Fibroblast of the aortic adventitia (primary cell): Measurements from ENCODE around the gene AKAP8. TPM values are rescaled to one million over a fixed set of nuclear protein-coding genes. Genes with fewer than 3 reads are reported as not detected.
"Not testable (repeated sequence)": the region's sequence is repeated elsewhere in the genome, so short reads cannot be mapped to it uniquely, and the experiment has no call there.

Experiments
- DNase-seq: peaks from one replicate; pipeline ENCODE4 v3.0.0-alpha.2; 2010; ENCODE audit warnings: low read depth
- H3K4me3 ChIP-seq: 2 replicates; pipeline ENCODE4 v1.5.1; 2011; ENCODE audit warnings: low read depth, mild to moderate bottlenecking, control low read depth, low read length, moderate library complexity
- total RNA-seq: library from RNA; depleted of rRNA; stranded (reverse); fragments of >200 nt; gene quantifications from 2 replicates; pipeline ENCODE4 v1.2.3, GENCODE V29; 2012; ENCODE audit warnings: low replicate concordance
- TF ChIP-seq, protein P1 (sequence below): IDR thresholded peaks from 2 replicates; pipeline ENCODE4 v1.5.1; 2011; ENCODE audit warnings: mild to moderate bottlenecking, low read length, control low read depth, inconsistent platforms; ENCODE audit not compliant: insufficient read depth

Gene AKAP8
- total RNA-seq, 1 donor = 15.5 TPM

DNA sequence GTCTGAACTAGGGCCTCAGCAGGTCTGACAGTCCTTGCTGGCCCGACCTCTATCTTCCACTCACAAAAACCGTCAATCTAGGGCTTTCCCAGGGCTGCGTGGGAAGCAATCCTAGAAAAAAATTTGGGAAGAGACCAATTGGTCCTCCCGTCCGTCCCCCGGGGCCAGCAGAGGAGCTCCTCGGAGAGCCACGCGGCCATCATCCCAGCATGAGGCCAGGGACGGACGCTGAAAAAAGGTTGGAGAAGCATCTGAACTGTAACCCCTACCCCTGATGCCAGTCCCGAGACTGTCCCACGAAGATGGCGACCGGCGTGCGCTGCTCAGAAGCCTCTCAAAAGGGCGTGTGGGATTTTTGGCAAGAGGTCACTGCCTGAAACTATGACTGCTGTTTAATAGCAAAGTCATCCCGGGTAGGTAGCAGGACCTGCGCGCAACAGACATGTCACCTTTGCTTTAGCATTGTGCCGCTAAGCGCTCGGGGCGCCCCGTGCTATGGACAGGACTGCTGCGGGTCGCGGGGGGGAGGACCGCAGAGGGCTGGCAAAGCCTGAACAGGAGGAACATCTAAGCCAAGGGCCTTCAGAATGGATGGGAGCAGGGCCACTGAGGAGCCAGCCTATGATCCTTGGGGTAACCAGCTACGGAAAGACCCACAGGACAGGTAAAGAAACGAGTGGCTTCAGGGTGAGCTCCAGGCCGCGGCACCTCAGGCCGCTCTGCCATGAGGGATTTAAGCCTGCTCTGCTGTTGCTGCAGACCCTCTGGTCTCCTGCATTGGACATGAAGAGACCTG is 10.6 kb downstream of the AKAP8 start:
- DNase-seq = no peak
- no peak overlapping the region for H3K4me3 ChIP-seq
- TF ChIP-seq, protein P1, sequence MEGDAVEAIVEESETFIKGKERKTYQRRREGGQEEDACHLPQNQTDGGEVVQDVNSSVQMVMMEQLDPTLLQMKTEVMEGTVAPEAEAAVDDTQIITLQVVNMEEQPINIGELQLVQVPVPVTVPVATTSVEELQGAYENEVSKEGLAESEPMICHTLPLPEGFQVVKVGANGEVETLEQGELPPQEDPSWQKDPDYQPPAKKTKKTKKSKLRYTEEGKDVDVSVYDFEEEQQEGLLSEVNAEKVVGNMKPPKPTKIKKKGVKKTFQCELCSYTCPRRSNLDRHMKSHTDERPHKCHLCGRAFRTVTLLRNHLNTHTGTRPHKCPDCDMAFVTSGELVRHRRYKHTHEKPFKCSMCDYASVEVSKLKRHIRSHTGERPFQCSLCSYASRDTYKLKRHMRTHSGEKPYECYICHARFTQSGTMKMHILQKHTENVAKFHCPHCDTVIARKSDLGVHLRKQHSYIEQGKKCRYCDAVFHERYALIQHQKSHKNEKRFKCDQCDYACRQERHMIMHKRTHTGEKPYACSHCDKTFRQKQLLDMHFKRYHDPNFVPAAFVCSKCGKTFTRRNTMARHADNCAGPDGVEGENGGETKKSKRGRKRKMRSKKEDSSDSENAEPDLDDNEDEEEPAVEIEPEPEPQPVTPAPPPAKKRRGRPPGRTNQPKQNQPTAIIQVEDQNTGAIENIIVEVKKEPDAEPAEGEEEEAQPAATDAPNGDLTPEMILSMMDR = no peak

DNA sequence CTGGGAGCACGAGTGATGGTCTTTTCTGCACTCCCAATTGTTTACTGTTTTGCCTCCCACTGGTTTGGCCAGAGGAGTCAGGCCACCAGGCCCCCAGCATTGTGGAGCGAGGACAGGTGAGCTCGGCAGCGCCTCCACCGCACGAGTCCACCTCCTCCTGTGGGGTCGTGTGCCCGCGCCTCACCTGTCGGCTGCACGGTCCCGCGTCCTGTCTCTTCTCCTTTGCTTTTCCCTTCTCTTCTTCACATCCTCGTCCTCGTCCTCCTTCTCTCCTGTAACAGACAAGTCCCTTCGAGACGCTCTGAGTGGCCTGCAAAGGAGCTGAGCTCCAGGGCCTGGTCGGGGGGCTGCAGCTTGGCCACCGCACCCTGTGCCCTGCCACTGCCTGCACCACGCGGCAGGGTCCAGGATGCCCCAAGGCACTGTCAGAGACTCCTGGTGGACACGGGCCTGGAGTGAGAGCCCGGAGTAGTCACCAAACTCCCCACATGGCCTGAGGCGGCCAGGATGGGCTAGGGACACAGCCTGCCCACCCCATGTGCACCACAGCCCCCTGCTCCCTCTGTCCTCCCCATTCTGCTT is 11.4 kb downstream of the AKAP8 start:
- TF ChIP-seq, protein P1 = no peak
- no peak overlapping the region for H3K4me3 ChIP-seq
- DNase-seq = no peak

- H3K4me3 ChIP-seq = no peak overlapping the region
- TF ChIP-seq, protein P1 = no peak
- no peak for DNase-seq
Observed at GRCh38 chr19:15367439-15367838, 12.1 kb downstream of the AKAP8 start.

GRCh38 chr19:15365264-15365663 is 14.3 kb downstream of the AKAP8 start:
- no peak overlapping the region for H3K4me3 ChIP-seq
- TF ChIP-seq, protein P1 = no peak
- DNase-seq = no peak

DNA sequence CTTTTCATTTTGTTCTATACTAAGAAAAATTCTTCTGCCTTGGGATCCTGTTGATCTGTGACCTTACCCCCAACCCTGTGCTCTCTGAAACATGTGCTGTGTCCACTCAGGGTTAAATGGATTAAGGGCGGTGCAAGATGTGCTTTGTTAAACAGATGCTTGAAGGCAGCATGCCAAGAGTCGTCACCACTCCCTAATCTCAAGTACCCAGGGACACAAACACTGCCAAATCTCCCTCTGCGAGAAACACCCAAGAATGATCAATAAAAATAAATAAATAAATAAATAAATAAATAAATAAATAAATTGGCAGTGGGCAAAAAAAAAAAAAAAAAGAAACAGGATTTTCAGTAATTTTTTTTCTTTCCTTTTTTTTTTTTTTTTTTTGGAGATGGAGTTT is 15.8 kb downstream of the AKAP8 start:
- H3K4me3 ChIP-seq = not testable (repeated sequence)
- peak; percentile 46 for DNase-seq

GRCh38 chr19:15363048-15363447 is 16.5 kb downstream of the AKAP8 start:
- not testable (repeated sequence) for DNase-seq, H3K4me3 ChIP-seq

DNA sequence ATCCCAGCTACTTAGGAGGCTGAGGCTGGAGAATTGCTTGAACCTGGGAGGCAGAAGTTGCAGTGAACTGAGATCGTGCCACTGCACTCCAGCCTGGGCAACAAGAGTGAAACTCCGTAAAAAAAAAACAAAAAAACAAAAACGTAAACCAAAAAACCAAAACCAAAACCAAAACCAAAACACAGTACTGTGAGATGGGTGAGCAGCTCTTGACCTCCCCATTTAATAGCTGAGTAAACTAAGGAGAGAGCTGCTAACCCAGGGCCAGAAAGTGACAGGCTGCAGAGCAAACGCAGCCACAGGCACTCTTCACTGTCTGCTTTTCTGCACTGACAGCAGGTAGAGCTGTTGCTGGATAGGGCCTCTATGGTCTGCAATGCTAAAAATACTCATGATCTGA is 19.6 kb downstream of the AKAP8 start:
- not testable (repeated sequence) for DNase-seq, H3K4me3 ChIP-seq

DNA sequence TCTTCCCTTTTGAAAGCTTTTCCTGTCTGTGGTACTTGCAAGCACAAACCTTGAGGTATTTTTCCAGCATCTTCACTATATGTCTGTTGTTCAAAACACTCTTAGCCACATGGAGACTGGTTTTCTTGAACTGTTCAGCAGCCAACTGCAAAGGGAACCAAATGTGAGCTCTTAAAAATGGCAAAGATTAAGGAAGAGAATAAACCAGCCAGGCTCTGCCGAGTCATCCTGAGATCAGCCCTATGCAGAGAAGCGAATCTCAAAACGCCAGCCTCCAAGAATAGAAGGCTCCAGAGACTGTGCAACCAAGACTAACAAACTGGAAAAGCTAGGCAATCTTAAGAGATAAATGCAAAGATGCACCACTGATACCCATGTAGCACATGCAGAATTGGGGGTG is 20.7 kb downstream of the AKAP8 start:
- peak; percentile 51 for DNase-seq
- H3K4me3 ChIP-seq = no peak overlapping the region
- TF ChIP-seq, protein P1 = no peak
